Caco-2 (cell line): Measurements from ENCODE around the gene HACD1. TPM values are rescaled to one million over a fixed set of nuclear protein-coding genes. Genes with fewer than 3 reads are reported as not detected.

Experiments used
- BruUV-seq: library from RNA; stranded (reverse); fragments of 400-500 nt; replicated peaks from 2 replicates; lab custom pipeline; 2021; lab: Mats Ljungman, UMichigan
- CTCF ChIA-PET: fragments of 300-600 bp; sonication (Branson Sonifier 250); formaldehyde crosslinking; loops from one replicate; lab custom pipeline; 2022; ENCODE audit warnings: antibody characterized with exemption; lab: Charles Lee
- POLR2A ChIA-PET: fragments of 300-600 bp; sonication (Branson Sonifier 250); formaldehyde crosslinking; loops from one replicate; lab custom pipeline; 2022; ENCODE audit warnings: antibody characterized with exemption; lab: Charles Lee
- DNase-seq, 2 experiments: peaks; one replicate each; pipeline versions ENCODE4 v3.0.0 to v3.0.0-alpha.2; 2020 to 2022
- H3K27me3 ChIP-seq: replicated peaks from 2 replicates; pipeline ENCODE4 v1.6.0; 2011; ENCODE audit warnings: low read length; ENCODE audit not compliant: control insufficient read depth, insufficient read depth
- H3K36me3 ChIP-seq: 2 replicates; pipeline ENCODE4 v1.5.1; 2011; ENCODE audit warnings: low read length; ENCODE audit not compliant: control insufficient read depth, insufficient read depth
- H3K4me1 ChIP-seq: fragments of 250-450 bp; sonication (Bioruptor Pico); 2 replicates; pipeline ENCODE4 v1.5.1; 2020; ENCODE audit warnings: mild to moderate bottlenecking
- H3K4me3 ChIP-seq: 2 replicates; pipeline ENCODE4 v1.5.1; 2011; ENCODE audit warnings: low read depth, mild to moderate bottlenecking, control low read depth, low read length
- H3K9me3 ChIP-seq: fragments of 250-450 bp; sonication (Bioruptor Pico); 2 replicates; pipeline ENCODE4 v1.5.1; 2020; ENCODE audit warnings: mild to moderate bottlenecking, moderate library complexity
- H3K27ac Mint-ChIP-seq: one replicate; pipeline ENCODE4 v1.8.0; 2022; ENCODE audit warnings: mixed read lengths; ENCODE audit not compliant: unreplicated experiment
- H3K27me3 Mint-ChIP-seq: one replicate; pipeline ENCODE4 v1.8.0; 2022; ENCODE audit warnings: mixed read lengths; ENCODE audit not compliant: insufficient read depth, unreplicated experiment
- H3K36me3 Mint-ChIP-seq: one replicate; pipeline ENCODE4 v1.8.0; 2022; ENCODE audit warnings: mild to moderate bottlenecking, mixed read lengths; ENCODE audit not compliant: insufficient read depth, unreplicated experiment
- H3K4me1 Mint-ChIP-seq: one replicate; pipeline ENCODE4 v1.8.0; 2022; ENCODE audit warnings: low read depth, mixed read lengths; ENCODE audit not compliant: unreplicated experiment
- H3K4me3 Mint-ChIP-seq: one replicate; pipeline ENCODE4 v1.8.0; 2022; ENCODE audit warnings: mild to moderate bottlenecking, moderate library complexity, mixed read lengths; ENCODE audit not compliant: unreplicated experiment
- H3K9me3 Mint-ChIP-seq: one replicate; pipeline ENCODE4 v1.8.0; 2022; ENCODE audit warnings: mixed read lengths; ENCODE audit not compliant: unreplicated experiment
- intact Hi-C: fragments of 100-400 bp; cut with micrococcal nuclease; formaldehyde crosslinking; loops from one replicate; pipeline ENCODE4 v1.10.0; 2022; ENCODE audit not compliant: unreplicated experiment
- total RNA-seq: library from RNA; stranded (reverse); gene quantifications from 2 replicates; pipeline ENCODE4 v1.2.3, GENCODE V29; 2022
- TF ChIP-seq, protein P1 (sequence below), 2 experiments: fragments of 200-600 bp in 1 of 2; IDR thresholded peaks; 1 replicate in 1 of 2; 2 replicates in 1 of 2; pipeline versions ENCODE4 v1.5.1 to v1.8.0; 2011 to 2022; ENCODE audit warnings: antibody characterized with exemption in 1 of 2, control low read depth in 1 of 2, inconsistent platforms in 1 of 2, low read depth in 1 of 2, low read length in 1 of 2, mild to moderate bottlenecking in 1 of 2, moderate library complexity in 1 of 2; ENCODE audit not compliant: insufficient read depth in 1 of 2, severe bottlenecking in 1 of 2, unreplicated experiment in 1 of 2

HACD1 gene
- total RNA-seq, 1 experiment from 2014 or later = 47.8 TPM

DNA sequence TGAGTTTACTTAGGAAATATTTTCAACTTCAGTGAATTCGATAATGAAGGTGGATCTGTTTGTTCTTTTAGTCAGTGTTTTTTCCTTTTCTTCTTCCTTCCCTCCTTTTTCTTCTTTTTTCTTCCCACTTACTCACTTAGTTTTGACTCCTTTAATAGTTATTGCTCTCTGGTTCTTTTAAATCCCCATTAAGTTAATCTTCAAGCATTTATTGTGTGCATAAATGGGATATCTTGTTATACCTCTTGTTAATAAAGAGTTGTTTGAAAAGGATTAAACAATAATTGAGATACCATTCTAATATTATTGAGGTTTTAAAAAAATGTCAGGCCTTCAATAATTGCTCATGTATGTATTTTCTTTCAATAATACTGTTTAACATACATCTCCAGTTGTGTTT, 46.3 kb upstream of the HACD1 start:
- CTCF ChIA-PET = no interaction called here
- no peak overlapping the region for H3K4me3 Mint-ChIP-seq

DNA sequence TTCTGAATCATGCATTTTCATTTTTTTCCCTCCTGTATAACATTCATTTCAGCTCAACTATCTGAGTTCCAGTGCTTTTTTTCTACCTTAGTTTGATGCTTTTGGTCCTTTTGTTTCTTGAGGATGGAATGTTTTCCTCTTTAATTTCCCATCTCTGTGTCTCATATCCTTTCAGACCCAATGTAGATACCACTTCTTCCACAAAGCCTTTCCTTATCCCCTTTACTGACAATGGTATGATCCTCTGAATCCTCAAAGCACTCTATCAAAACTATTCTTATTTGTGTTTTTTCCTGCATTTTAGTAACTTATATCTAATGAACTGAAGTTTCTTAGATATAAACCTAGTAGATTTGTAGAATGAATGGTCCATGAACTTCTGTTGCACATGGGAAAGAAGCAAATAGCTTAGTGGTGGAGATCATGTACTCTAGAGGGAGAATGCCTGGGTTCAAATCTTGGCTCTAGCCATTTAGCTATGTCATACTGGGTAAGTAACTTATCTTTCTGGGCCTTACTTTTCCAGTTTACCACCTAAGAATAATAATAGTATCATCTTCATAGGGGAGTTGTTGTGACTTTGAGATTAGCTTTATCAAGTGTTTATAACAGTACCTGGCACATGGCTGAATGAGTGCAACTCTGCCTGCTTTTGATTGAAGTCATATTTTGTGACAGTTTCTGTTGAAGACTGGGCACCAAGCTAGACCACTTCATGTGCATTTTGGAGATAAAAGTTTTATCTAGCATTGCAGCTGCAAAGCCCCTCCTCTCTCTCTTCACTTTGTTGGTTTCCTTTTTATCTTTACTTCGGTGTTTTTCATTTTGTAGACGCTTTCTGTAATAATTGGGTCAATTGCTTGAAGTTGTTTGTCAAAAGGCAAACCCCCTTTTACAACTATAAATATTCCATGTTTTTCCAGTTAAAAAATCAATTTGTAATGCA, 45.3 kb upstream of the HACD1 start:
- no peak overlapping the region for H3K4me3 Mint-ChIP-seq
- H3K4me1 ChIP-seq = peaks cover 22% of the 10 kb centered on the region
- POLR2A ChIA-PET = interaction anchor here (1.3 kb wide), 1 partner anchor 19 kb away, joined by 5 read pairs; the partner anchor contains the start of gene STAM
- no peak overlapping the region for H3K4me3 ChIP-seq
- H3K4me1 Mint-ChIP-seq = peaks cover 19% of the 10 kb centered on the region
- CTCF ChIA-PET = no interaction called here
- intact Hi-C loops = no loop called here
- H3K27me3 Mint-ChIP-seq = no peaks in the 10 kb centered on the region
- no peak for DNase-seq
- no peaks in the 10 kb centered on the region for H3K27me3 ChIP-seq
- TF ChIP-seq, protein P1, sequence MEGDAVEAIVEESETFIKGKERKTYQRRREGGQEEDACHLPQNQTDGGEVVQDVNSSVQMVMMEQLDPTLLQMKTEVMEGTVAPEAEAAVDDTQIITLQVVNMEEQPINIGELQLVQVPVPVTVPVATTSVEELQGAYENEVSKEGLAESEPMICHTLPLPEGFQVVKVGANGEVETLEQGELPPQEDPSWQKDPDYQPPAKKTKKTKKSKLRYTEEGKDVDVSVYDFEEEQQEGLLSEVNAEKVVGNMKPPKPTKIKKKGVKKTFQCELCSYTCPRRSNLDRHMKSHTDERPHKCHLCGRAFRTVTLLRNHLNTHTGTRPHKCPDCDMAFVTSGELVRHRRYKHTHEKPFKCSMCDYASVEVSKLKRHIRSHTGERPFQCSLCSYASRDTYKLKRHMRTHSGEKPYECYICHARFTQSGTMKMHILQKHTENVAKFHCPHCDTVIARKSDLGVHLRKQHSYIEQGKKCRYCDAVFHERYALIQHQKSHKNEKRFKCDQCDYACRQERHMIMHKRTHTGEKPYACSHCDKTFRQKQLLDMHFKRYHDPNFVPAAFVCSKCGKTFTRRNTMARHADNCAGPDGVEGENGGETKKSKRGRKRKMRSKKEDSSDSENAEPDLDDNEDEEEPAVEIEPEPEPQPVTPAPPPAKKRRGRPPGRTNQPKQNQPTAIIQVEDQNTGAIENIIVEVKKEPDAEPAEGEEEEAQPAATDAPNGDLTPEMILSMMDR (IDR thresholded peaks at IDR 0.05; ENCODE audit: insufficient read depth in 1 of 2, low read depth in 1 of 2, low read length in 1 of 2, severe bottlenecking in 1 of 2, unreplicated experiment in 1 of 2) = no peak
- BruUV-seq = TSS peak; percentile 12
- no peaks in the 10 kb centered on the region for H3K9me3 Mint-ChIP-seq
- H3K27ac Mint-ChIP-seq = no peak overlapping the region
- H3K36me3 ChIP-seq = no peaks in the 10 kb centered on the region
- no peaks in the 10 kb centered on the region for H3K9me3 ChIP-seq
- H3K36me3 Mint-ChIP-seq = peaks cover 11% of the 10 kb centered on the region

More for the DNA sequence above, 46.3 kb upstream of the HACD1 start:
- Histone ChIP-seq H3K9me3 (no peaks in the 10 kb centered on the region), H3K4me3 (no peak overlapping the region), H3K4me1 (peaks cover 29% of the 10 kb centered on the region), H3K27me3 (no peaks in the 10 kb centered on the region), H3K36me3 (no peaks in the 10 kb centered on the region)
- Mint-ChIP-seq H3K27ac (no peak overlapping the region), H3K4me1 (peaks cover 29% of the 10 kb centered on the region), H3K27me3 (no peaks in the 10 kb centered on the region), H3K9me3 (no peaks in the 10 kb centered on the region), H3K36me3 (peaks cover 11% of the 10 kb centered on the region)
- TF ChIP-seq, protein P1 (IDR thresholded peaks at IDR 0.05; ENCODE audit: insufficient read depth in 1 of 2, low read depth in 1 of 2, low read length in 1 of 2, severe bottlenecking in 1 of 2, unreplicated experiment in 1 of 2) = no peak
- no TSS peak for BruUV-seq
- DNase-seq = no peak
- intact Hi-C loops = no loop called here
- POLR2A ChIA-PET = no interaction called here

DNA sequence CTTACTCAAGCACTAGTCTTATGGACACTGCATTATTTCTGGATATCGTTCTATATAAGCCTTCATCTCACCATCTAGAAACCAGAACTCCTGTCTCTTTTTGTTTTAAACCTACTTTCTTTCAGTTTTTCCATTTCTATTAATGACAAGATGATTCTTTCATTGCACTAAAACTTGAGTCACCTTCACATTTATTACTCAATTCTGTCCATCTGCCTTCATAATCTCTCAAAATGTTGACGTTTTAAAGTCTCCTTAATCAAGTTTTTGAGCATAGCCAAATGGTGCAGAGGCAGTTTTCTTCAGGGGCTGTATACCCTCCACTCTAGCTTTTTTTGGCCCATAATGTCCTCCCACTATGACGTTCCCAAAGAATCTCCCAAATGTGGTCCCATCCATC, 44.3 kb upstream of the HACD1 start:
- H3K27ac Mint-ChIP-seq = no peak overlapping the region
- no peaks in the 10 kb centered on the region for H3K27me3 ChIP-seq
- POLR2A ChIA-PET = interaction anchor here (1.3 kb wide), 1 partner anchor 18 kb away, joined by 5 read pairs; the partner anchor contains the start of gene STAM
- no peaks in the 10 kb centered on the region for H3K9me3 ChIP-seq
- no peaks in the 10 kb centered on the region for H3K9me3 Mint-ChIP-seq
- no TSS peak for BruUV-seq
- intact Hi-C loops = no loop called here
- H3K4me3 ChIP-seq = no peak overlapping the region
- no peaks in the 10 kb centered on the region for H3K27me3 Mint-ChIP-seq
- TF ChIP-seq, protein P1 (IDR thresholded peaks at IDR 0.05; ENCODE audit: insufficient read depth in 1 of 2, low read depth in 1 of 2, low read length in 1 of 2, severe bottlenecking in 1 of 2, unreplicated experiment in 1 of 2) = no peak
- no peak for DNase-seq
- H3K4me1 ChIP-seq = peaks cover 32% of the 10 kb centered on the region
- H3K4me1 Mint-ChIP-seq = peaks cover 27% of the 10 kb centered on the region
- peaks cover 11% of the 10 kb centered on the region for H3K36me3 Mint-ChIP-seq
- no peak overlapping the region for H3K4me3 Mint-ChIP-seq
- no peaks in the 10 kb centered on the region for H3K36me3 ChIP-seq
- CTCF ChIA-PET = no interaction called here
